Dermis microvascular lymphatic vessel endothelial cell (primary cell): ENCODE data around the gene CR2. TPM values are rescaled to one million over a fixed set of nuclear protein-coding genes. Genes with fewer than 3 reads are reported as not detected.
"Not testable (repeated sequence)": the region's sequence is repeated elsewhere in the genome, so short reads cannot be mapped to it uniquely, and the experiment has no call there.

ENCODE experiments used
- DNase-seq, 2 donors: peaks; one replicate each; pipeline versions ENCODE4 v3.0.0 to v3.0.0-alpha.2; 2010; ENCODE audit warnings: low read depth in 2 of 2
- total RNA-seq: library from RNA; depleted of rRNA; stranded (reverse); fragments of >200 nt; gene quantifications from 2 replicates; pipeline ENCODE4 v1.2.1, GENCODE V29; 2014

The CR2 gene
- total RNA-seq, 1 donor from 2014 or later, result under 0.01 TPM

DNA sequence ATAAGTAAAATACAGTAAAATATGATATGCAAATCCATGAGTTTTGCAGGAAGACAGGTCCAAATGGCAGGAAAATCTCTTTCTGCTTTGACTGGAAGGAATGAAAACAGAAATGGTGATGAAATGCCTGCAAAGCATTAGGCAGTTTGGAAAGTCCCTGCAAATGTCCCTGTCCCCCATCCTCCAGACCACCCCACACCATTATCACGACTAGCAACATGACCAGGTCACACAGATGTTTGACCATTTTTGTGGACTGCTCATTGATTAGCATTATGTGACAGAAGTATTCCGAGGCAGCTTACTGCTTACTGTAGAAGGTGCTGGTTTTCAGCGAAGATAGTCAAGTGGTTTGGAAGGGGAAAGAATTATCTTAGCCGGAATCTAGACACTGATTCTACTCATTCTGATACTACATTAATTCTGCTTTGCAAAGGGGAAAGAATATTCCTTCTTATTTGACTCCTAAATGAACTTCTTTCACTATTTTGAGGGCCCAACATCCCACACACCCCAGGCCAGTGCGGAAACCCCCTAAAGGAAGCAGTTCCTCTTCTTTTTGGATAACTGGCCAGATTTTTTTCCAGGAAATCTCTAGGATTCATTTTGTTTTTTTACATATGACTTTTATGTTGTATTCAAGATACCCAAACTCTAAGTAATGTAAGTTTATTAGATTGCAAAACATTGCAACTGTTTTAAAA is 9.5 kb upstream of the CR2 start:
- DNase-seq, result no peak

DNA sequence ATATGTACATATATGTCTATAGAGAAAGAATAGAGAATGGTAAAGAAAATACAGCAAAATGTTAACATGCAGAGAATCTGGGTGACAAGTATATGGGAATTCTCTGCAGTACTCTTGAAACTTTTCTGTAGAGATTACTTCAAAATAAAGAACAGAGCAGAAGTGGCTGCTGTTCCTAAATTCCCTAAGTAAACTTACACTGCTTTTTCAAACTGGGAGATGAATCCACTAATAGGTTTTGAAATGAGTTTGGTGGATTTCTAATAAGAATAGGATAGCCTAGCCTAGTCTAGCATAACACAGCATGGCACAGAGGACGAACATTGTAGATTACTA is 450 bp upstream of the CR2 start:
- DNase-seq, result no peak

DNA sequence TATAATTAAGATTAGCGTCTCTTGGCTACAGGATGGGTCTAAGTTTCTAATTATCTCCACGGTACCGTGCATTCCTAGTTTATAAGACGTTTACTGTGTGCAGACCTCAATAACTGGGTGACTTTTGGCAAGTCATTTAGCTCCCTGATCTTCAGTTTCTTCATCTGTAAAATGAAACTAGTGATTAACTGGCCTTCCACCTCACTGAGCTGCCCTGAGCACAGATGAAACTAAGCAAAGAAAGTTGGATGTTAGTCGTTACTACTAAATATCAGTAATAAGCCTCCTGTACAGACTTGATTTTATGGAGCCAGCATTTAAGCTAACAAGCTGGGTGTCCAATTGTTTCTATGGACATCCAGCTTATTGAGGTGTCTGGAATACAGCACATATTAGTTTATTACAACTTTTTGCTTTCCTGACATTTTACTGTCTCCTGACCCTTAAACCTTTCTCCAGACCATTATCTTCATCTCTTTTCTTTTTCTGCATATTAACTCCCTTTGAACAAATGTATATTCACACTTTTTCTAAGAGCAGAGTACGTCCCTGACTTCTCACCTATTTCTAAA is 1.1 kb downstream of the CR2 start:
- no peak for DNase-seq

DNA sequence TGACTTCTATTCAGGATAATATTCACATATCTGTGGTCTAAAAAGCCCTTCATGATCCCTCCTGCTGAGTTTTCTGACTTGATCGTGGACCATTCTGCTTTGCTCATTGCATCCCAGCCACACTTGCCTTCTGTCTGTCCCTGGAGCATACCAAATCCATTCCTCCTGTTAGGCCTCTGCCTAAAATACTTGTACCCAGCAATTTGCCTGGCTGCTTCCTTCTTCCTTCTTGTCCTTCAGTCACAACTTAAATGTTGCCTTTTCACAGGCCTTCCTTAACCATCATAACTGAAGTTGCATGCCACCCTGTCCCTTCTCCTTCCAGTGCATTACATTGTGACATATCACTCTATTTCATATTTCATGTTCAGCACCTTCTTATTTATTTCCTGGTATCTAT is 4.3 kb downstream of the CR2 start:
- DNase-seq, result no peak

DNA sequence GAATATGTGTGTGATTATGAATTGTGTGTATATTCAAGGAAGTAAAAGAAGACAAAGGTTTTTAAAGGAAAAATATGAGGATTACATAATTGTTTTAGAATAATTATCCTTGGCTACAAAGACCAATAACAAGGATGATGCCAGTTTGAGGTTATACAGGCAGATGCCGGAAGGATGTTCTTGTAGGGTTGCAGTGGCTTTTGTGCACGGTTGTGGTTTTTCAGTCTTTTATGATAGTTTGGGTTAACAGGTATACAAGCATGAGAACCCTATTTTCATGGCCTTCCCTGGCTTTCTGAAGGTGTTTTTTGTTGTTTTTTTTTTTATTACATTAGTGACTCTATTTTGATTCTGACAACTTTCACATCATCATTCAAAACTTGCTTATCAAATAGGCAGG is 4.9 kb downstream of the CR2 start:
- no peak for DNase-seq

DNA sequence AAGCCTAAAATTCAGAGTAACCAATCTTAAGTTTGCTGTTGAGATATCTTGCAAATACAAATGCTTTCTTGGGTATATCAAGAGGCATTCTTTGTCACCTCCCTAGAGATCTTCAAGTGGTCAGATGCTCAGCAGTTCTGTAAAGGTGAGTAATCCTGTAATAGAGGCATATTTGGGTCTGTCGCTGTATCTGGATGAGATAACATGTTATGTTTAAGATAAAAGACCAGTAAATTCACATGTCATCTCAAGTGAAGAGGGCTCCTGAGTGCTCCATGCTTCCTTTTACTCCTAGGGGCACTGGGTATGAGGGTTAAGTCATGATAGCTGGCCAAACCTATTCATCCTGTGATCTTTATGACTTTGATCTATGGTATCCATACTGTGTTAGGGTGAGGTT is 7.5 kb downstream of the CR2 start:
- DNase-seq, result no peak

DNA sequence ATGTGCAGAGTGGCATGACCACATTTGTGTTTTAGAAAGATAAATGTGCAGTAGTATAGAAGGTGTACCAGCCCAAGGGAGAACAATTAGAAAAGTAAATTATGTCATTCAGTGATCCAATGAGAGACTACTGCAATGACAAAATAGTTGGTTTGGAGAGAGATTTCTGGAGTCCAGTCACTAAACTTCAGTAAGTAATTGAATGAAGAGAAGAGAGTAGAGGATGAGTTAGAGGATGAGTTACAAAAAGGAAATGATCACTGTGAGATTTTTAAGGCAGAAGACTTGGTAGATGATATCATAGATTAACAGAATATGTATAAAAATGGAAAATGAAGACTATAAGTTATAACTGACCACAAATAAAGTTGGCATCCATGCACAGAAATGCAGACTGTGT is 8.4 kb downstream of the CR2 start:
- DNase-seq, result no peak

DNA sequence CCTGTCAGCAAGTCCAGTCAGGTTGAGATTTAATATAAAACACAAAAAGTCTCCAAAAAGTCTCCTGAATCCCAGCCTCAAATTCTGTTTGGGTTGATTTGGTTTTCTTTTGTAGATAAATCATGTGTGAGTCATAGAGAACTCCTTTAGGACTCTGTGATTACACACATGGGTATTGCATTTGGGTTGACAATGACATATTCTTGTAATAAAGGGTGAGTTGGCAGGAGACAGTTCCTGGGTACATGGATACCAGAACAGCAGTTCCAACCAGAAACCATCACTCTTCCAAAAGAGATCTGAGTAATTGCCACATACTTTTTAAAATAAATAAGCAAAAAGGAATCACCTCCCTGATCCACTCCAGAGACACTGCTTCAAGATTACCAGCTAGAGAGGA is 8.9 kb downstream of the CR2 start:
- no peak for DNase-seq

DNA sequence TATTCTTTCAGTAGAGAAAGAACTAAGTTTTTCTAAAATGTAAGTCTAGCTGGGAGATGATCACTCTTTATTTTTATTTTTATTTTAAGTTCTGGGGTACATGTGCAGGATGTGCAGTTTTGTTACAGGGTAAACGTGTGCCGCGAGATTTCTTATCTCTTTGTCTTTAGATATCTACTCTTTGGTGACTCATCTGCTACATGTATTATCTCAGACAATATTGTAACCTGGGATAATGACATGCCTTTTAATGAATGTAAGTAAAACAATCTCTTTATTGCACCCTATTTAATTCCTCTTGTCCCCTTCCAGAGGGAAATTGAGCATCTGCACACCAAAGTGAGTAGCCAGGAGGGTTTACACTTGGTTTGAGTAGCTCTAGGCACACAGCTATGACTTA is 9.4 kb downstream of the CR2 start:
- no peak for DNase-seq

DNA sequence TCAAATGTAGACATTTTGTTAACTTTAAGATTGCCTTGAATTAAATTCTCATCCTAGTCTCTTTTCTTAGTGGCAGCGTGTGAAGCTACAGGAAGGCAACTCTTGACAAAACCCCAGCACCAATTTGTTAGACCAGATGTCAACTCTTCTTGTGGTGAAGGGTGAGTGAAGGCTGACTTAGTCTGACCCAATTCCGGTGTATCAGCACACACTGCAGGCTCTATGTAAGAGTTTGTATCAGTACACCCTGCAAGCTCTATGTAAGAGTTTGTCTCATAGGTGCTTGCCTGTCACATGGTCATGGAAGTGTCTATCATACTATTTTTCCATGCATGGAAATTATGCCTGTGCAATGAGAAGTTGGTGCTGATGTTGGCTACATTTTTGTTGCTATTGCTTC is 16.8 kb downstream of the CR2 start:
- DNase-seq, result no peak

DNA sequence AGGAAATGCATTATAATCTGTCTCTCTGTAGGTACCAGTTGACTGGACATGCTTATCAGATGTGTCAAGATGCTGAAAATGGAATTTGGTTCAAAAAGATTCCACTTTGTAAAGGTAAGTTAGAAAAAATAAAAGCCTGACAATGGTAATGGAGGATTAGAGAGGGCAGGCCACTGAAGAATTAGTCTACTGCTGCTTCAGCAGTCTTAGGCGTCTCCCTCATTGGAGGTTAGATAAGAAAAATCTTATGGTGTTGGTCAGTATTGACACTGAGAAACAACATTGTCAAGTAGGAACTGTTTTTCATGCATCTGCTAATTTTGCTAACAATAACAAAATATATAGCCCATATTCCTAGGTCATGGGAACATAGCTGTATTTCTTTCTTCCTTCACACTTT is 20.1 kb downstream of the CR2 start:
- no peak for DNase-seq

DNA sequence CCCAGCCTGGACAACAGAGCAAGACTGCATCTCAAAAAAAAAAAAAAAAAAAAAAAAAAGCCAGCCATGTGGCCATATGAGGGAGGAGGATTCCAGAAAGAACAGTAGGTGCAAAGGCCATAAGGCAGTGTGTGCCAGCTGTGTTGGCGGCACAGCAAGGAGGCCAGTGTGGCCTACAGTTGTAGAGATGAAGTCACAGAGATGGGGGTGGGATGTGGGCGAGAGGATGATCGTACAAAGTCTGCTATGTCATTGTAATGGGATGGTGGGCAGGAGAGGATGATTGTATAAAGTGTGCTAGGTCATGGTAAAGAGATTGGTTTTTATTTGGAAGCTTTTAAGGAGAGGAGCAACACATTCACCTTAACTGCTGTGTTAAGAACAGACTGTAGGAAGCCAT is 32.1 kb downstream of the CR2 start:
- DNase-seq, result no peak

DNA sequence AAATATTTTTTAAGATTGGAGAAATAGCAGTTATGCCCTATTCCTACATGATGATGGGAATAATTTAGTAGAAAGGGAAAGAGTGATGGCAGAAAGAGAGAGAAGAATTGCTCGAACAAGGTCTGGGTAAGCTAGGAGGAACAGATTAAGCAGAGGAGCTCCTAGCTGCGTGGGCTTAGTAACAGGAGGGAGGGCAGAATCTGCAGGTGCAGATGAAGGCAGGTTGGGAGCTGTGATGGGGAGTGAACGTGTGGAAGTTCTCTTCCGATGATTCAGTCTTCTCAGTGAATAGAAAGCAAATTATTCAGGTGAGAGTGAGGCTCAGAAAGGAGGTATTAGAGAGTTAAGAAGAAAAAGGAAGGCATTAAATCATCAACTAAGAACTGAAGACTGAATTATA is 33.5 kb downstream of the CR2 start:
- no peak for DNase-seq

DNA sequence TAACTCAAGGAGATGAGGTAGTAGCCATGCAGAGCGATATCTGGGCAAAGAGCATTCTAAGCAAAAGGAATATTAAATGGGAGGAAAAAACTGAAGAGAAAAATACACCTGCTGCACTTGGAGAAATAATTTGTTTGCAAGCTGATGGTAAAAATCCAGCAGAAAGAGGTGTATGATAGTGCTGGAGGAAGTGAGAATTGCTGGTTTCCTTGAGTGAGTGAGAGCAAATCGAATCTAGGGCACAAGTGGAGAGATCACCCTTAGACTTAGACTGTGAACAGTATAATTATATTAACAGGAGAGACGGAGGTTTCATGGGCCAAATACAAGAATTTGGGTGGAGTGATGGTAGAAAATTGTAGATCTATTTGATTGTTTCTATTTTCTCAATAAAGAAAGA is 39.1 kb downstream of the CR2 start:
- DNase-seq, result no peak

DNA sequence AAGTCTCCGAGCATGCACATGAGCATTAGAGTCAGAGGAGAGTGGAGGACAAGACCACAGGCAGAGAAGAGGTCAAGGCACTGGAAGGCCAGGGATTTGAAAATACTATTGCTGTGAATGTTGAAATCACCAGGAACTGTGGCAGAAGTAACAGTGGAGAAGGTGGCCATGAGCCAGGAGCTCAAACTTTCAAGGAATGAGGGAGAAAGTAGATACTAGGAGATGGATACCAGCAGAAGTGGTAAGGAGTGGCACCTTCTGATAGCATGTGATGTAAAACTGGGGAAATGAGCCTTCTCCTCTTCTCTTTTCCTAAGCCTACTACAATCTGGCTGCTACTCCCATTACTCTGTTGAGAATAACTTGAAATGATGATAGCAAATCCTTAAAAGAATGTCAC is 40.0 kb downstream of the CR2 start:
- no peak for DNase-seq

DNA sequence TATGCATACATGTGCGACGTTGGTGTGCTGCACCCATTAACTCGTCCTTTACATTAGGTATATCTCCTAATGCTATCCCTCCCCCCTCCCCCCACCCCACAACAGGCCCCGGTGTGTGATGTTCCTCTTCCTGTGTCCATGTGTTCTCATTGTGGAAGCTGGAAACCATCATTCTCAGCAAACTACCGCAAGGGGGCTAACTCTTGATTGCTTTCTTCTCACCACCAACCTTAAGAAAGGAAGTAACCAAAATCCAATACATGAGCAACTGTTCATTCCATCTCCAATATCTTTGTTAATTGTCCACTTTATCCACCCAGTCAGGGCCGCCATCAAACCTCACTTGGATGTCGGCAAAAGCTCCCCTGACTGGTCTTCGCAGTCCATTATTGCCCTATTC is 41.2 kb downstream of the CR2 start:
- DNase-seq, result not testable (repeated sequence)

DNA sequence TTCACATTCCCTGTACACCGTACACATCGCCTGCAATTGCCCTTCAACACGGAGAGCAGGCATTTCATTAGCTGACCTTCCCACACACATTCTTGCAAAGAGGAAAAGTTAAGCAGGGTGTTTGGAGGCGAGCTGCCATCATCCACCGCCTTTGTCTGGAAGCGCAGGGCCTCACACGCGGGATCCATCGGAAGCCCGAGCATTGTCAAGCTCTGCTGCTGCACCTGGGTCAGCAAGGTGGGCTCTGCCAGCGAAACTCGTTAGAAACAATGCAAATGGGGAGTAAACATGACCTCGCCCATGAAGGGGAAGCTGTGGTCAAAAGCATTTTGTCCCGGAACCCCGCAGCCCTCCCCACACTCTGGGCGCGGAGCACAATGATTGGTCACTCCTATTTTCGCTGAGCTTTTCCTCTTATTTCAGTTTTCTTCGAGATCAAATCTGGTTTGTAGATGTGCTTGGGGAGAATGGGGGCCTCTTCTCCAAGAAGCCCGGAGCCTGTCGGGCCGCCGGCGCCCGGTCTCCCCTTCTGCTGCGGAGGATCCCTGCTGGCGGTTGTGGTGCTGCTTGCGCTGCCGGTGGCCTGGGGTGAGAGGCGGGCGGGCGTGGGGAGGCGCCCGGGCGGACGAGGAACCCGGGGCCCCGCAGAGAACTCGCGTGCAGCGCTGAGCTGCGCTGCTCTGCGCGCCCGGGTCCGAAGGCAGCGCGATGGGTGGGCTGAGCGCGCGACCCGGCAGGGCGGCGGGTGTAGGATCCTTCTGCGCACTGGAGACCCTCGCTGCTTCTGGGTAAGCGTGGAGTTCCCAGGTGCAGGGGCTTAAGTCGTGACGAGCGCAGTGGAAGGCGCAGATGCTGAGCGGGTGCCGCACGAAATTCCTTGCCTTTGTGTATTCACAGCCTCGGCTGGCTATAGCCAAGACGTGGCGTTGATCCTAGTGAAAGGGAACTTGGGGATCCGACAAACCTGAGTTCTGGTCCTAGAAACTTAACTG is 42.0 kb downstream of the CR2 start, which contains the start of gene CR1:
Gene CR1, plus strand, starts transcription at position 357 of the 992 bp plus-strand sequence. Its CDS starts 111 bp downstream, at position 468.
- no peak for DNase-seq

DNA sequence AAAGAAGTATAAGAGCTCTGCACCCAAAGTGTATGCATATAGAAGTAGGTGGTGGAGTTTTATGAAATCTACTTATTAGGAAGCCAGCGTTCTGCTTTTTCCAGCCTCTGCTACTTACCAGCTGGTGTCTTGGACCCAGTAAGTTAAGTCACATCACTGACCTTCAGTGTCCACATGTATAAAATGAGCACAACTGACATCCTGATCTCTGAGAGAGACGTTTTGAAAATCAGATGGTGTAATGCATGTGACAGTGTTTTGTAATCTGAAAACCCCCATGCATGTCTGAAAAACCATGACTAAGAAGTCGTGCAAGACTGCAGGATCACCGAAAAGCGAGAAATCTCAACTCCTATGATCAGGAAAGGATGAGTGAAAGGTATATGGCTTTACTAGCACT is 43.8 kb downstream of the CR2 start:
- DNase-seq, result no peak

DNA sequence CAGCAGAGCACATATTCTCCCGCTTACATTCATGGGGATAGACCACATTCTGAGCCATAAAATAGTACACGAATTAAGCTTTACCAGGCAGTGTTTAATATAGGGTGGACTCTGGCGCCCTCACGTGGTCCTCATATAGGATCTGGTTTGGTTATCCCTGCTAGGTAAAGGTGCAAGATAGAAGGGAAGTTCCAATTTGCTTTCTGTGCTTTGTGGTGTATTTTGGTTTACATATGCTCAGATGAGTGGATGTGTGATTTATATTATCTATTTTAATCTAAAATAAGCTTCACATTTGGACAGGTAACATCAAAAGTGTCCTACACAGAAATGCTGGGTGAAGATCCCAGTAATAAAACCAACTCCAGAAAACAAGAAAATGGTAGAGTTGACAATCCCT is 45.4 kb downstream of the CR2 start:
- peak; percentile 44 to 71 for DNase-seq

DNA sequence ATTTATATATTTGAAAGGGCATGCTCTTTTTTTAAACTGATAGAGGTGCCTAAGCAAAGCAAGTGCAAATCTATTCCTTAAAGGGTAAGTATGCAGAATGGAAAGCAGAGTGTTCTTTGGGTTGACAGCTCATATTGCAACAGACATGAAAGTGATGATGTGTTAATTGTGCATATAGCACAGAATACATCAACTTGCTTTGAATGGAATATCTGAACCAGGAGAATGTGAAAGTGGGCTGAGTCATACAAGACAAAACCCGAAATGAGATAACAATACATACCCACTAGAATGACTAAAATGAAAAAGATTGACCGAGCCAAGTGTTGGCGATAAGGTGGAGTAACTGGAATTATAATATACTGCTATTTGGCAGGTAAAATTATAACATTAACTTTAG is 46.2 kb downstream of the CR2 start:
- DNase-seq, result no peak

DNA sequence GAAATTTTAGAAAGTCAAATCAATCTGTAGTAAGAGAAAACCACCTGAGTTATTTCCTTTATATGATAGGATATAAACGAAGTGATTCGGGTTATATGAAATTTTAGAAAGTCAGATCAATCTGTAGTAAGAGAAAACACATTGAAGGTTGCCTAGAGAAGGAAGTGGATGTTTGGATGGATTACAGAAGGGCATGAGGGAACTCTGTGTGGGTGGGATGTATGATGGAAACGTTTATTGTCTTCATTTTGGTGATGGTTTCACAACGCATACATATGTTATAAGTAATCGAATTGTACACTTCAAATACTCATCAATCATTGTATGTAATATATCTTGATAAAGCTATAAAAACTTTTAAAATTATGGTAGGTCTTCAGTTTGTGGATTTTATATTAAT is 46.9 kb downstream of the CR2 start:
- DNase-seq, result no peak

DNA sequence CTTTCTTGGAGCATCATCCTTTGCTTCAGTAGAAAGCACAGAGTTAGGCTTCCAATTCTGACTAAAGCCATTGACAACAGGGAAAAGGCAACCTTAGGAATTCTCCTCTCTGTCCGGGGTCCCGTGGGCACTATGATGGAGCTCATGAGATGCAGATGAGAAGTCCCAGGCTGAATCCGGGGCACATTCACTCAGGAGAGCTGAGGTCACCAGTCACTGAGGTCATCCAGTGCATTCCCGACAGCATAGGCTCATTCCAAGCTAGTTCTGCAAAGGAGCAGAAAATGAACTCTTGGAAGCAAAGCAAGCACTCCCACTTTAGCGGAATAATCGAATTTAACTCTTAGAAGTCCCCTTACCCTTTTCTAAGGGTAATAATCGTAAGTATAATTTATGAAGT is 48.6 kb downstream of the CR2 start:
- DNase-seq, result no peak

DNA sequence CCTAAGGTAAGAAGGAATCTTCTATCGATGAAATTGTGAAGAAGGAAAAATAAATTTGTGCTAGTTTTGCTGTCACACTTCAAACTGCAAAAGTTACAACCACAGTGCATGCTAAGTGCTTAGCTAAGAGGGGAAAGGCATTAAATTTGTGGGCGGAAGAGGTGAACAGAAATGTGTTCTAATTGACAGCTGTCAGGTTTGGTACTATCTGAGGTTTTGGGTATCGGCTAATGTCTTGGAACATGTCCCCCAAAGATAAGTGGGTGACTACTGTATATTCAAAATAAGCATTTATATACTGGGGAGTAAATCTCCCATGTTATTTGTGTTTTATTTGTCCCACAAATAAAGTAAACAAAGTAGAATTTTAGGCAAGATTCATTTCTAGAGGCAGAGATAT is 49.8 kb downstream of the CR2 start:
- no peak for DNase-seq
